GM18858 (cell line): ENCODE results near the gene KRTAP4-6.
"Not testable (repeated sequence)": the region's sequence is repeated elsewhere in the genome, so short reads cannot be mapped to it uniquely, and the experiment has no call there.

ENCODE experiments used
- ATAC-seq: cut with Tn5 transposase; IDR thresholded peaks from one replicate; pipeline ENCODE4 v1.9.1; 2021; ENCODE audit not compliant: unreplicated experiment

The KRTAP4-6 gene

GRCh38 chr17:41147531-41148204 lies 7.3 kb upstream of the KRTAP4-6 start:
- ATAC-seq, result no peak

GRCh38 chr17:41145261-41145660 lies 4.9 kb upstream of the KRTAP4-6 start:
- no peak for ATAC-seq

- ATAC-seq, result no peak
Measured at GRCh38 chr17:41144846-41145245, 4.5 kb upstream of the KRTAP4-6 start.

- ATAC-seq, result no peak
Measured at GRCh38 chr17:41141361-41141760, 1.0 kb upstream of the KRTAP4-6 start.

- ATAC-seq, result not testable (repeated sequence)
Measured at GRCh38 chr17:41139865-41140264, 479 bp downstream of the KRTAP4-6 start.

GRCh38 chr17:41133880-41134735 lies 6.2 kb downstream of the KRTAP4-6 start:
- no peak for ATAC-seq

GRCh38 chr17:41131979-41132378 lies 8.4 kb downstream of the KRTAP4-6 start:
- no peak for ATAC-seq

GRCh38 chr17:41127371-41127770 lies 13.0 kb downstream of the KRTAP4-6 start:
- no peak for ATAC-seq

- ATAC-seq, result no peak
Measured at GRCh38 chr17:41126412-41126811, 13.9 kb downstream of the KRTAP4-6 start.

- no peak for ATAC-seq
Measured at GRCh38 chr17:41125064-41125463, 15.3 kb downstream of the KRTAP4-6 start.

GRCh38 chr17:41123991-41124371 lies 16.4 kb downstream of the KRTAP4-6 start, which contains the start of gene KRTAP4-12:
Gene KRTAP4-12 (minus strand): TSS chr17:41124182. CDS start chr17:41124122, 60 bp downstream.
- ATAC-seq, result not testable (repeated sequence)

GRCh38 chr17:41123292-41123990 lies 16.9 kb downstream of the KRTAP4-6 start:
- ATAC-seq, result not testable (repeated sequence)

- ATAC-seq, result no peak
Measured at GRCh38 chr17:41121742-41122141, 18.6 kb downstream of the KRTAP4-6 start.

- not testable (repeated sequence) for ATAC-seq
Measured at GRCh38 chr17:41119696-41120690, 20.4 kb downstream of the KRTAP4-6 start.

GRCh38 chr17:41118721-41119120 lies 21.6 kb downstream of the KRTAP4-6 start:
- ATAC-seq, result no peak

- ATAC-seq, result not testable (repeated sequence)
Measured at GRCh38 chr17:41117846-41118386, 22.4 kb downstream of the KRTAP4-6 start, which contains the start of gene KRTAP4-11. Gene KRTAP4-11 (minus strand): TSS chr17:41118373. CDS start chr17:41118315, 58 bp downstream.

GRCh38 chr17:41116297-41116696 lies 24.0 kb downstream of the KRTAP4-6 start:
- no peak for ATAC-seq

- no peak for ATAC-seq
Measured at GRCh38 chr17:41111151-41111885, 29.0 kb downstream of the KRTAP4-6 start.

- ATAC-seq, result not testable (repeated sequence)
Measured at GRCh38 chr17:41108728-41109386, 31.5 kb downstream of the KRTAP4-6 start.
